Measurements from ENCODE around the gene RPE. TPM values are rescaled to one million over a fixed set of nuclear protein-coding genes. Genes with fewer than 3 reads are reported as not detected.

RPE gene
- polyA plus RNA-seq, 1 donor from 2014 or later: 73.9 TPM

GRCh38 chr2:209977386-209978239, 24.8 kb upstream of the RPE start:
- Histone ChIP-seq H3K4me3 (ENCODE audit: low read length) (no peak overlapping the region), H4K20me1 (ENCODE audit: insufficient read depth) (no peaks in the 10 kb centered on the region), H3K9me3 (ENCODE audit: low read length) (no peaks in the 10 kb centered on the region), H2AFZ (ENCODE audit: low read depth, low read length) (no peak overlapping the region), H3K27me3 (ENCODE audit: insufficient read depth, low read depth, low read length) (no peaks in the 10 kb centered on the region), H3K36me3 (ENCODE audit: insufficient read depth, low read length) (no peaks in the 10 kb centered on the region), H3K27ac (ENCODE audit: low read length) (no peak overlapping the region), H3K4me2 (ENCODE audit: low read length) (no peak overlapping the region), H3K9me2 (ENCODE audit: insufficient read depth, low read length) (no peaks in the 10 kb centered on the region), H3K79me2 (replicated peaks; ENCODE audit: insufficient read depth, low read length) (no peaks in the 10 kb centered on the region), H3K9ac (ENCODE audit: low read length) (no peak overlapping the region), H3F3A (ENCODE audit: insufficient read depth, low read length, poor library complexity, severe bottlenecking) (no peaks in the 10 kb centered on the region)
- TF ChIP-seq SMC3 (conservative IDR thresholded peaks at IDR 0.05; ENCODE audit: poor library complexity) (peak; percentile 80), RAD21 (conservative IDR thresholded peaks at IDR 0.05) (peak; percentile 78), CTCF (IDR thresholded peaks at IDR 0.05; ENCODE audit: poor library complexity, severe bottlenecking) (peak; percentile 70), TAF1 (IDR thresholded peaks at IDR 0.05; ENCODE audit: low read depth) (no peak)

GRCh38 chr2:209984291-209984690, 18.1 kb upstream of the RPE start:
- H3K27me3 ChIP-seq (ENCODE audit: insufficient read depth, low read depth, low read length): no peaks in the 10 kb centered on the region
- TF ChIP-seq RAD21 (conservative IDR thresholded peaks at IDR 0.05) (no peak), POLR2AphosphoS5 (IDR thresholded peaks at IDR 0.05) (no peak), EP300 (conservative IDR thresholded peaks at IDR 0.05; ENCODE audit: poor library complexity, severe bottlenecking) (no peak), REST (IDR thresholded peaks at IDR 0.05; ENCODE audit: borderline replicate concordance) (no peak), MXI1 (conservative IDR thresholded peaks at IDR 0.05; ENCODE audit: poor library complexity, severe bottlenecking) (no peak), EZH2 (IDR thresholded peaks at IDR 0.05; ENCODE audit: borderline replicate concordance, insufficient read depth, low read length, poor library complexity, severe bottlenecking) (no peak), TAF1 (IDR thresholded peaks at IDR 0.05; ENCODE audit: low read depth) (no peak), CTCF (IDR thresholded peaks at IDR 0.05; ENCODE audit: poor library complexity, severe bottlenecking) (no peak), SMC3 (conservative IDR thresholded peaks at IDR 0.05; ENCODE audit: poor library complexity) (no peak)
- H3K9me3 ChIP-seq (ENCODE audit: low read length): no peaks in the 10 kb centered on the region
- H3K9me2 ChIP-seq (ENCODE audit: insufficient read depth, low read length): no peaks in the 10 kb centered on the region
- no peak overlapping the region for H3K4me2 ChIP-seq (ENCODE audit: low read length)
- no peak overlapping the region for H3K4me3 ChIP-seq (ENCODE audit: low read length)
- H3K27ac ChIP-seq (ENCODE audit: low read length): no peak overlapping the region
- no peaks in the 10 kb centered on the region for H3K36me3 ChIP-seq (ENCODE audit: insufficient read depth, low read length)
- H2AFZ ChIP-seq (ENCODE audit: low read depth, low read length): no peak overlapping the region
- H3F3A ChIP-seq (ENCODE audit: insufficient read depth, low read length, poor library complexity, severe bottlenecking): no peaks in the 10 kb centered on the region
- H3K9ac ChIP-seq (ENCODE audit: low read length): no peak overlapping the region
- no peaks in the 10 kb centered on the region for H3K79me2 ChIP-seq (replicated peaks; ENCODE audit: insufficient read depth, low read length)
- H4K20me1 ChIP-seq (ENCODE audit: insufficient read depth): no peaks in the 10 kb centered on the region
